ENCODE data around the gene CFAP69.

GRCh38 chr7:90233569-90233968 is 11.4 kb upstream of the CFAP69 start:
- TF ChIP-seq, protein P1, sequence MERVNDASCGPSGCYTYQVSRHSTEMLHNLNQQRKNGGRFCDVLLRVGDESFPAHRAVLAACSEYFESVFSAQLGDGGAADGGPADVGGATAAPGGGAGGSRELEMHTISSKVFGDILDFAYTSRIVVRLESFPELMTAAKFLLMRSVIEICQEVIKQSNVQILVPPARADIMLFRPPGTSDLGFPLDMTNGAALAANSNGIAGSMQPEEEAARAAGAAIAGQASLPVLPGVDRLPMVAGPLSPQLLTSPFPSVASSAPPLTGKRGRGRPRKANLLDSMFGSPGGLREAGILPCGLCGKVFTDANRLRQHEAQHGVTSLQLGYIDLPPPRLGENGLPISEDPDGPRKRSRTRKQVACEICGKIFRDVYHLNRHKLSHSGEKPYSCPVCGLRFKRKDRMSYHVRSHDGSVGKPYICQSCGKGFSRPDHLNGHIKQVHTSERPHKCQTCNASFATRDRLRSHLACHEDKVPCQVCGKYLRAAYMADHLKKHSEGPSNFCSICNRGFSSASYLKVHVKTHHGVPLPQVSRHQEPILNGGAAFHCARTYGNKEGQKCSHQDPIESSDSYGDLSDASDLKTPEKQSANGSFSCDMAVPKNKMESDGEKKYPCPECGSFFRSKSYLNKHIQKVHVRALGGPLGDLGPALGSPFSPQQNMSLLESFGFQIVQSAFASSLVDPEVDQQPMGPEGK (CRISPR knock-in tag; IDR thresholded peaks at IDR 0.05; ENCODE audit: borderline replicate concordance), result no peak
- TF ChIP-seq TCF4 (CRISPR knock-in tag; IDR thresholded peaks at IDR 0.05; ENCODE audit: borderline replicate concordance), result no peak
- TF ChIP-seq PPARA (CRISPR knock-in tag; IDR thresholded peaks at IDR 0.05; ENCODE audit: borderline replicate concordance), result no peak
- TF ChIP-seq POU6F1 (CRISPR knock-in tag; IDR thresholded peaks at IDR 0.05; ENCODE audit: borderline replicate concordance, low read depth), result no peak
- TF ChIP-seq ZFP3 (CRISPR knock-in tag; IDR thresholded peaks at IDR 0.05), result no peak
- TF ChIP-seq SNAI2 (CRISPR knock-in tag; IDR thresholded peaks at IDR 0.05), result no peak
- TF ChIP-seq CREB5 (CRISPR knock-in tag; IDR thresholded peaks at IDR 0.05; ENCODE audit: low read depth), result no peak
- TF ChIP-seq RARB (CRISPR knock-in tag; IDR thresholded peaks at IDR 0.05), result no peak
- TF ChIP-seq ISL1 (CRISPR knock-in tag; IDR thresholded peaks at IDR 0.05), result no peak

Data from SK-N-SH treated with all-trans-retinoic acid at 6 μM for 48 hours (cell line).